Measurements from ENCODE around the gene FOXP2.
A peak's percentile ranks its signal among the peaks of the same experiment; 100 is the strongest.

FOXP2 gene

DNA sequence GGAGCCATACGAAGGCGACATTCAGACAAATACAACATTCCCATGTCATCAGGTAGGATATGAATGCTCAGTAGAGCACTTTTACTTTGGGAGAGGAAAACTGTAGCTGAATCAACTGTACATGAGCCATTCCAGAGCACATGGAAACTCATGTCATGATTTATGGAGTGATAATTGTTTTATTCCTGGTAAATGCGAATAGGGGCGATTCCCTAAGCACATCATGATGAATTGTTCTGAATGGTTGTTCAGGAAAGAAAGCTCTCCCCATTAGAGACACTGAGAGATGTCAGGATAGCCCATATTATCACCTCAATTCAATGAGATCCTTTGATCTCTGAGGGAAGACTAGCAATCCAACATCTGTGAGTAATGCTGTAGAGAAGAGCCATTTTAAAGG, 243.6 kb downstream of the FOXP2 start:
- H3K79me2 ChIP-seq = no peaks in the 10 kb centered on the region
- no peak overlapping the region for H3K4me3 ChIP-seq (ENCODE audit: low read depth, low read length)
- no peaks in the 10 kb centered on the region for H3K9me3 ChIP-seq (ENCODE audit: control insufficient read depth, low read length)
- H3K27ac ChIP-seq = no peak overlapping the region
- H3K36me3 ChIP-seq (ENCODE audit: control insufficient read depth, insufficient read depth, low read length) = no peaks in the 10 kb centered on the region
- no peak overlapping the region for H2AFZ ChIP-seq
- H3K4me1 ChIP-seq = no peaks in the 10 kb centered on the region
- TF ChIP-seq, protein P1, sequence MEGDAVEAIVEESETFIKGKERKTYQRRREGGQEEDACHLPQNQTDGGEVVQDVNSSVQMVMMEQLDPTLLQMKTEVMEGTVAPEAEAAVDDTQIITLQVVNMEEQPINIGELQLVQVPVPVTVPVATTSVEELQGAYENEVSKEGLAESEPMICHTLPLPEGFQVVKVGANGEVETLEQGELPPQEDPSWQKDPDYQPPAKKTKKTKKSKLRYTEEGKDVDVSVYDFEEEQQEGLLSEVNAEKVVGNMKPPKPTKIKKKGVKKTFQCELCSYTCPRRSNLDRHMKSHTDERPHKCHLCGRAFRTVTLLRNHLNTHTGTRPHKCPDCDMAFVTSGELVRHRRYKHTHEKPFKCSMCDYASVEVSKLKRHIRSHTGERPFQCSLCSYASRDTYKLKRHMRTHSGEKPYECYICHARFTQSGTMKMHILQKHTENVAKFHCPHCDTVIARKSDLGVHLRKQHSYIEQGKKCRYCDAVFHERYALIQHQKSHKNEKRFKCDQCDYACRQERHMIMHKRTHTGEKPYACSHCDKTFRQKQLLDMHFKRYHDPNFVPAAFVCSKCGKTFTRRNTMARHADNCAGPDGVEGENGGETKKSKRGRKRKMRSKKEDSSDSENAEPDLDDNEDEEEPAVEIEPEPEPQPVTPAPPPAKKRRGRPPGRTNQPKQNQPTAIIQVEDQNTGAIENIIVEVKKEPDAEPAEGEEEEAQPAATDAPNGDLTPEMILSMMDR (IDR thresholded peaks at IDR 0.05) = no peak
- no peak overlapping the region for H3K4me2 ChIP-seq (ENCODE audit: low read length)
- H3K27me3 ChIP-seq (ENCODE audit: control insufficient read depth, insufficient read depth, low read length) = no peaks in the 10 kb centered on the region
- no peak overlapping the region for H3K9ac ChIP-seq

DNA sequence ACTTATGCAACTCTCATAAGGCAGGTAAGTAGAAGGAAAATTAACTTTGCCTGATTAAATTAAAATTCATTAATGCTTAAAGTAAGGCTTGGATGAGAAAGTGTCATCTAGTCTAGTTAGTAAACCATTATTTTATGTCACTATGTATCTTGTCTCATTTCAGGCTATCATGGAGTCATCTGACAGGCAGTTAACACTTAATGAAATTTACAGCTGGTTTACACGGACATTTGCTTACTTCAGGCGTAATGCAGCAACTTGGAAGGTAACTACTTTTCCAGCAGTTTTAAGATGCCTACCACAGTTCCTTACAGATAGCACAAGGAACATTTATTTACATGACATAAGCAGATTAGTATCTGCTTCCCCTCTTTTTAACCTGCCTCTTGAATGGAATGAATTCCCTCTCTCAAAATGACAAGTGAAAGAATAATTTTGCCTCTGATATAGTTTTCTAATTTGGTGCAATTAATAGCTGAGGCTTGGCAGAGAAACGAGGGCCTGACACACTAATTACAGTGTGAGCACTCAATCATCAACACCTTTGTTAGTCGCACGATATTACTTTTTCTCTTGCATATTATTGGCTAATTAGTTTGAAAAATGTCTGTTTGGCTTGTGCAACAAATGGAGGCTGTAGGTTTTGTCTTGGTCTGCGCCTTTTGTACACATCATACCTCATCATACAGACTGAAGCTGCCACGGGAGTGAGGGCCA, 245.0 kb downstream of the FOXP2 start:
- no peak overlapping the region for H3K27ac ChIP-seq
- peak overlapping the region; percentile 34 for H3K4me2 ChIP-seq (ENCODE audit: low read length)
- no peaks in the 10 kb centered on the region for H3K9me3 ChIP-seq (ENCODE audit: control insufficient read depth, low read length)
- H3K4me3 ChIP-seq (ENCODE audit: low read depth, low read length) = no peak overlapping the region
- H3K9ac ChIP-seq = no peak overlapping the region
- no peaks in the 10 kb centered on the region for H3K4me1 ChIP-seq
- H3K27me3 ChIP-seq (ENCODE audit: control insufficient read depth, insufficient read depth, low read length) = no peaks in the 10 kb centered on the region
- H2AFZ ChIP-seq = peak overlapping the region; percentile 48
- no peaks in the 10 kb centered on the region for H3K79me2 ChIP-seq
- H3K36me3 ChIP-seq (ENCODE audit: control insufficient read depth, insufficient read depth, low read length) = no peaks in the 10 kb centered on the region
- TF ChIP-seq, protein P1 (IDR thresholded peaks at IDR 0.05) = no peak

DNA sequence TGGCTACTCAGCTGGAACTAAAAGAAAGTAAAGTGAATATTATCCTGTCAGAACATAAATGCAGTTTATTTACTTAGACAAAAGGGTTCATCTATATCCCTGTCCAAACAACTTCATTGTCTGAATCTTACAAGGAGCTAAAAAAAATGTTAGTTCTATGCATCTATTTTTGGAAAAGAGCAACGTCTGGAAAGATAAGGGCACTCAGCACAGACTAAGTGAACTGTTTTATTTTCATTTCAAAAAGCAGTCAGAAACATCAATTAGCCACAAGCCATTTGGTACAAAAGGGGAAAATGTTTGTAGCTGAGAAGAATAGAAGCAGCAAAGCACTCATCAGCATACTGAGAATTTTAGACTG, 245.5 kb downstream of the FOXP2 start:
- Histone ChIP-seq H2AFZ (peak overlapping the region; percentile 48), H3K4me3 (ENCODE audit: low read depth, low read length) (no peak overlapping the region), H3K27ac (no peak overlapping the region), H3K27me3 (ENCODE audit: control insufficient read depth, insufficient read depth, low read length) (no peaks in the 10 kb centered on the region), H3K4me1 (no peaks in the 10 kb centered on the region), H3K36me3 (ENCODE audit: control insufficient read depth, insufficient read depth, low read length) (no peaks in the 10 kb centered on the region), H3K79me2 (no peaks in the 10 kb centered on the region), H3K4me2 (ENCODE audit: low read length) (peak overlapping the region; percentile 34), H3K9me3 (ENCODE audit: control insufficient read depth, low read length) (no peaks in the 10 kb centered on the region), H3K9ac (no peak overlapping the region)
- TF ChIP-seq, protein P1 (IDR thresholded peaks at IDR 0.05) = no peak

DNA sequence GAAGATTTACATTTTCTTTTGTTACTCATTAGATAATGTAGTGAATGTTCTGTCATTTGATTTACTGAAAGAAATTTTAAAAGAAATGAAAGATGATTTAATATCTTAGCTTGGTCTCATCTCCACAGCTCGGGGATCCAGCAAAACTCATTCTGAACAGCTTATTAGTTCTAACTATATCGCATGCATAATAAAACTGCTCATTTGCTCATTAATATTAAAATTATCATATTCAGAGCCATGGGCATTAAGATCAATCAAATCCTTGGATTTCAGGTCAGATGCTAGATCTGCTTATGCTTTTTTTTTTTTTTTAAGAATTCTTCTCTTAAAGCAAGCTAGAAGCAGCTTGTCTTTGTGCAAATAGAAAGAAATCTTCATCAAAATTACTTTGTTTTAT, 246.1 kb downstream of the FOXP2 start:
- TF ChIP-seq, protein P1 (IDR thresholded peaks at IDR 0.05) = no peak
- Histone ChIP-seq H3K4me1 (no peaks in the 10 kb centered on the region), H3K79me2 (no peaks in the 10 kb centered on the region), H2AFZ (no peak overlapping the region), H3K27ac (no peak overlapping the region), H3K4me3 (ENCODE audit: low read depth, low read length) (no peak overlapping the region), H3K36me3 (ENCODE audit: control insufficient read depth, insufficient read depth, low read length) (no peaks in the 10 kb centered on the region), H3K9ac (no peak overlapping the region), H3K4me2 (ENCODE audit: low read length) (no peak overlapping the region), H3K27me3 (ENCODE audit: control insufficient read depth, insufficient read depth, low read length) (no peaks in the 10 kb centered on the region), H3K9me3 (ENCODE audit: control insufficient read depth, low read length) (no peaks in the 10 kb centered on the region)
